NCI-H2227 (cell line): ENCODE measurements around the gene SGCG.

ENCODE experiments used
- DNase-seq: peaks from one replicate; lab custom pipeline; 2025; ENCODE audit not compliant: unreplicated experiment; lab: John Stamatoyannopoulos, UW

The SGCG gene

GRCh38 chr13:23323946-23324709 is 143.3 kb downstream of the SGCG start:
- no peak for DNase-seq

- DNase-seq: no peak
These were observed 144.4 kb downstream of the SGCG start for GRCh38 chr13:23325191-23325590.

- no peak for DNase-seq
These were observed 149.6 kb downstream of the SGCG start for GRCh38 chr13:23330356-23330755.

GRCh38 chr13:23339225-23339624 is 158.4 kb downstream of the SGCG start:
- DNase-seq: no peak

- DNase-seq: no peak
These were observed 164.3 kb downstream of the SGCG start for GRCh38 chr13:23344931-23345595.

GRCh38 chr13:23347601-23348000 is 166.8 kb downstream of the SGCG start:
- DNase-seq: no peak

- DNase-seq: no peak
These were observed 167.7 kb downstream of the SGCG start for GRCh38 chr13:23348262-23349127.

- DNase-seq: no peak
These were observed 168.6 kb downstream of the SGCG start for GRCh38 chr13:23349161-23349897.

- no peak for DNase-seq
These were observed 169.2 kb downstream of the SGCG start for GRCh38 chr13:23350009-23350408.

- no peak for DNase-seq
These were observed 171.4 kb downstream of the SGCG start for GRCh38 chr13:23352161-23352560.

GRCh38 chr13:23354520-23354919 is 173.7 kb downstream of the SGCG start:
- no peak for DNase-seq

- DNase-seq: no peak
These were observed 175.6 kb downstream of the SGCG start for GRCh38 chr13:23356368-23356767.

- DNase-seq: no peak
These were observed 176.6 kb downstream of the SGCG start for GRCh38 chr13:23357349-23357748.

- DNase-seq: no peak
These were observed 179.1 kb downstream of the SGCG start for GRCh38 chr13:23359882-23360281.

GRCh38 chr13:23365652-23366051 is 184.9 kb downstream of the SGCG start:
- DNase-seq: no peak

- no peak for DNase-seq
These were observed 187.1 kb downstream of the SGCG start for GRCh38 chr13:23367907-23368306.

GRCh38 chr13:23372264-23372906 is 191.6 kb downstream of the SGCG start:
- no peak for DNase-seq
